WERI-Rb-1 (cell line): ENCODE measurements around the gene GADD45B.

Experiments
- DNase-seq: peaks from one replicate; pipeline ENCODE4 v3.0.0-alpha.2; 2020
- H3K27ac ChIP-seq: fragments of 250-450 bp; sonication (Bioruptor Pico); 2 replicates; pipeline ENCODE4 v1.5.1; 2020; ENCODE audit warnings: mild to moderate bottlenecking, moderate library complexity
- H3K27me3 ChIP-seq: fragments of 250-450 bp; sonication (Bioruptor Pico); 2 replicates; pipeline ENCODE4 v1.5.1; 2021; ENCODE audit warnings: mild to moderate bottlenecking, low read depth, moderate library complexity; ENCODE audit not compliant: insufficient read depth, severe bottlenecking
- H3K36me3 ChIP-seq: fragments of 250-450 bp; sonication (Bioruptor Pico); 2 replicates; pipeline ENCODE4 v1.5.1; 2020; ENCODE audit warnings: mild to moderate bottlenecking, moderate library complexity
- H3K4me3 ChIP-seq: 2 replicates; pipeline ENCODE4 v1.5.1; 2011; ENCODE audit warnings: low read depth, mild to moderate bottlenecking, control low read depth, low read length
- H3K9me3 ChIP-seq: fragments of 250-450 bp; sonication (Bioruptor Pico); 2 replicates; pipeline ENCODE4 v1.5.1; 2021; ENCODE audit warnings: mild to moderate bottlenecking, moderate library complexity; ENCODE audit not compliant: severe bottlenecking
- CTCF ChIP-seq: IDR thresholded peaks from 2 replicates; pipeline ENCODE4 v1.5.1; 2011; ENCODE audit warnings: low read depth, mild to moderate bottlenecking, control low read depth, inconsistent platforms, low read length

The GADD45B gene

GRCh38 chr19:2449019-2449418, 26.9 kb upstream of the GADD45B start:
- no peak for TF ChIP-seq CTCF
- no peak overlapping the region for H3K27ac ChIP-seq

GRCh38 chr19:2451138-2451537, 24.8 kb upstream of the GADD45B start:
- no peak for DNase-seq
- Histone ChIP-seq H3K36me3 (peaks cover 56% of the 10 kb centered on the region), H3K9me3 (no peaks in the 10 kb centered on the region), H3K4me3 (no peak overlapping the region), H3K27me3 (no peaks in the 10 kb centered on the region), H3K27ac (no peak overlapping the region)
- TF ChIP-seq CTCF: no peak

More at GRCh38 chr19:2449019-2449418, 26.9 kb upstream of the GADD45B start:
- Histone ChIP-seq H3K27me3 (no peaks in the 10 kb centered on the region), H3K36me3 (peaks cover 64% of the 10 kb centered on the region), H3K9me3 (no peaks in the 10 kb centered on the region), H3K4me3 (no peak overlapping the region)
- DNase-seq: no peak

- Histone ChIP-seq H3K27ac (no peak overlapping the region), H3K9me3 (no peaks in the 10 kb centered on the region), H3K27me3 (no peaks in the 10 kb centered on the region), H3K4me3 (no peak overlapping the region), H3K36me3 (peaks cover 52% of the 10 kb centered on the region)
- DNase-seq: no peak
- TF ChIP-seq CTCF: no peak
These were observed 24.2 kb upstream of the GADD45B start for GRCh38 chr19:2451741-2452140.

- TF ChIP-seq CTCF: no peak
- no peak overlapping the region for H3K27ac ChIP-seq
- no peaks in the 10 kb centered on the region for H3K27me3 ChIP-seq
- H3K4me3 ChIP-seq: no peak overlapping the region
- peaks cover 41% of the 10 kb centered on the region for H3K36me3 ChIP-seq
- no peaks in the 10 kb centered on the region for H3K9me3 ChIP-seq
- DNase-seq: no peak
These were observed 22.4 kb upstream of the GADD45B start for GRCh38 chr19:2453431-2454025.

DNA sequence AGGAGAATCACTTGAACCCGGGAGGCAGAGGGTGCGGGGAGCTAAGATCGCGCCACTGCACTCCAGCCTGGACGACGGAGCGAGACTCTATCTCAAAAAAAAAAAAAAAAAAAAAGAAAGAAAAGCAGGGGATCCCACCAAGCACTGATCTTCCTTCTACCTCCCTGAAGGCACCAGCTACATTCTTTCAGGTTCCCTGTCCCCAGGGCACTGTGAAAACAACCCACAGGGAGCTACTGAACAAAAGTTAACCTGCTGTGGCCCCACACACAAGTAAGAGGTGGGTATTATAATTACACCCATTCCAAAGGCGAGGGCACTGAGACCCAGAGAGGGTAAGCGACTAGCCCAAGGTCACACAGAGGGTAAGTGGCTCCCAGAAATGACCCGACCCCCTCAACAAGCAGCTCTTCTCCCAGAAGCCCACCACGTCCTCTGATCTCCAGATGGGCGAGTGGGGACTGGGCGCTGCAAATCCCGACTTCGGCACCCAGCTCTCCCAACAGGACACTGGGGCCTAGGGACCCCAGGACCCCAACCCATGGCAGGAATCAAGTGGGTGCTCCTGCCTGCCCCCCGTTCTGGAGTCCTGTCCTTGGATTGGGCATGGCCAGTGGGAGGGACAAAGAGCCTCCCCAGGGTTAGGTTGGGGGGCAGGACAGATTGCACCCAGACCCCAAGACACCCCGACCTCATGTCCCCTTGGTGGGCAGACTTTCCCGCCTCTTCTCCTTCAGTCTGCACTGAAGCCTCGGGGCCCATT, 21.5 kb upstream of the GADD45B start:
- DNase-seq: no peak
- H3K36me3 ChIP-seq: peaks cover 34% of the 10 kb centered on the region
- no peak overlapping the region for H3K27ac ChIP-seq
- TF ChIP-seq CTCF: no peak
- H3K4me3 ChIP-seq: no peak overlapping the region
- H3K9me3 ChIP-seq: no peaks in the 10 kb centered on the region
- H3K27me3 ChIP-seq: no peaks in the 10 kb centered on the region
